ENCODE results near the gene TMEM86B.

DNA sequence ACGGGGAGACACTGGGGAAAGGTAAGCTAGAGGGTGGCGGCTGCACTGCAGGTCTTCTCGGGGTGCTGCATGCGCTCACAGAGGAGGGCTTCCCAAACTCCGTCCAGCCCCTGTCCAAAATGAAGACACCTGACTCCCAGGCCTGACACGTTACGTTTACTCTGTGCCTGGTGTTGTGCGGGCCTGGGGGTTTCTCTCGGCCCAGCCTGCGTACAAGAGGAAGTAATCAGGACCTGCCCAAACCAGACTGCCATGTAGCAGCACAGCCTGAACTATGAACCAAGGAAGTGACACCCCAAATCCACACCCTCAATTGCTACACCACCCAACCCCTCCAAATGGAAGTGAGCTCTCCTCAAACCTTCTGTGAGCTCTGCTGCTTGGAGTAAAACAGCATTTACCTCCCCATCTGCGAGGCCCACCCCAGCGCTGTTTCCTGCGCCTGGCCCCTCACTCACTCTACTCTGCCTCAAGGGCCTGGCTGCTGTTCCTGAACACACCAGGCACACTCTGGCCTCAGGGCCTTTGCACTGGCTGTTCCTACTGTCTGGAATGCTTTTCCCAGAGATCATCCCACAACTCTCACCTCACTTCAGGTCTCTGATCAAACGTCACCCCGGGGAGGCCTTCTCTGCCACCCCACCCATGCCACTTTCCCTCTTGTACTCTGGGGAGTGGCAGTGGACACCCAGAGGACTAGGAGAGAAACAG, 48.3 kb upstream of the TMEM86B start:
- TF ChIP-seq, protein P1, sequence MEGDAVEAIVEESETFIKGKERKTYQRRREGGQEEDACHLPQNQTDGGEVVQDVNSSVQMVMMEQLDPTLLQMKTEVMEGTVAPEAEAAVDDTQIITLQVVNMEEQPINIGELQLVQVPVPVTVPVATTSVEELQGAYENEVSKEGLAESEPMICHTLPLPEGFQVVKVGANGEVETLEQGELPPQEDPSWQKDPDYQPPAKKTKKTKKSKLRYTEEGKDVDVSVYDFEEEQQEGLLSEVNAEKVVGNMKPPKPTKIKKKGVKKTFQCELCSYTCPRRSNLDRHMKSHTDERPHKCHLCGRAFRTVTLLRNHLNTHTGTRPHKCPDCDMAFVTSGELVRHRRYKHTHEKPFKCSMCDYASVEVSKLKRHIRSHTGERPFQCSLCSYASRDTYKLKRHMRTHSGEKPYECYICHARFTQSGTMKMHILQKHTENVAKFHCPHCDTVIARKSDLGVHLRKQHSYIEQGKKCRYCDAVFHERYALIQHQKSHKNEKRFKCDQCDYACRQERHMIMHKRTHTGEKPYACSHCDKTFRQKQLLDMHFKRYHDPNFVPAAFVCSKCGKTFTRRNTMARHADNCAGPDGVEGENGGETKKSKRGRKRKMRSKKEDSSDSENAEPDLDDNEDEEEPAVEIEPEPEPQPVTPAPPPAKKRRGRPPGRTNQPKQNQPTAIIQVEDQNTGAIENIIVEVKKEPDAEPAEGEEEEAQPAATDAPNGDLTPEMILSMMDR (optimal IDR thresholded peaks at IDR 0.05 in 1 of 3, IDR thresholded peaks at IDR 0.05 in 1 of 3, conservative IDR thresholded peaks at IDR 0.05 in 1 of 3; ENCODE audit: extremely low read depth in 1 of 3, insufficient read depth in 2 of 3, low read length in 3 of 3) = no peak
- no peak for TF ChIP-seq EZH2 (IDR thresholded peaks at IDR 0.05; ENCODE audit: low read length)
